Measurements from ENCODE around the gene SETBP1.

SETBP1 gene

GRCh38 chr18:44786688-44787087 lies 106.0 kb downstream of the SETBP1 start (continued):
- TF ChIP-seq, protein P1, sequence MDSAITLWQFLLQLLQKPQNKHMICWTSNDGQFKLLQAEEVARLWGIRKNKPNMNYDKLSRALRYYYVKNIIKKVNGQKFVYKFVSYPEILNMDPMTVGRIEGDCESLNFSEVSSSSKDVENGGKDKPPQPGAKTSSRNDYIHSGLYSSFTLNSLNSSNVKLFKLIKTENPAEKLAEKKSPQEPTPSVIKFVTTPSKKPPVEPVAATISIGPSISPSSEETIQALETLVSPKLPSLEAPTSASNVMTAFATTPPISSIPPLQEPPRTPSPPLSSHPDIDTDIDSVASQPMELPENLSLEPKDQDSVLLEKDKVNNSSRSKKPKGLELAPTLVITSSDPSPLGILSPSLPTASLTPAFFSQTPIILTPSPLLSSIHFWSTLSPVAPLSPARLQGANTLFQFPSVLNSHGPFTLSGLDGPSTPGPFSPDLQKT (IDR thresholded peaks at IDR 0.05; ENCODE audit: borderline replicate concordance, low read depth, low read length) = no peak
- TF ChIP-seq ZBTB17 (tag by site-specific recombination; IDR thresholded peaks at IDR 0.05) (no peak), ZNF555 (tag by site-specific recombination; conservative IDR thresholded peaks at IDR 0.05) (no peak), WT1 (tag by site-specific recombination; IDR thresholded peaks at IDR 0.05) (no peak)

- Histone ChIP-seq H3K4me3 (ENCODE audit: low read depth, low read length) (no peak overlapping the region), H3K9me3 (ENCODE audit: control insufficient read depth, insufficient read depth, low read depth, low read length) (no peaks in the 10 kb centered on the region), H3K27ac (ENCODE audit: extremely low read depth, low read depth, low read length) (no peak overlapping the region), H3K4me1 (ENCODE audit: control insufficient read depth, insufficient read depth, low read length) (peaks cover 29% of the 10 kb centered on the region), H3K36me3 (ENCODE audit: control insufficient read depth in 2 of 2, insufficient read depth in 1 of 2, low read length in 2 of 2) (no peaks in the 10 kb centered on the region)
- POLR2A ChIA-PET = no interaction called here
- CTCF ChIA-PET = interaction anchor here (1.1 kb wide), 1 partner anchor 107 kb away, joined by 3 read pairs; no protein-coding TSS in a partner anchor
- TF ChIP-seq ZNF664 (tag by site-specific recombination; IDR thresholded peaks at IDR 0.05) = peak; percentile 62; the same call in 1 of the 2 replicates
- TF ChIP-seq ZNF610 (tag by site-specific recombination; IDR thresholded peaks at IDR 0.05; ENCODE audit: borderline replicate concordance) = no peak
Measured at GRCh38 chr18:44788334-44788733, 107.6 kb downstream of the SETBP1 start.

GRCh38 chr18:44789710-44790109 lies 109.0 kb downstream of the SETBP1 start:
- Histone ChIP-seq H3K36me3 (ENCODE audit: control insufficient read depth in 2 of 2, insufficient read depth in 1 of 2, low read length in 2 of 2) (no peaks in the 10 kb centered on the region), H3K4me1 (ENCODE audit: control insufficient read depth, insufficient read depth, low read length) (peaks cover 29% of the 10 kb centered on the region), H3K27ac (ENCODE audit: extremely low read depth, low read depth, low read length) (peak overlapping the region; percentile 43), H3K9me3 (ENCODE audit: control insufficient read depth, insufficient read depth, low read depth, low read length) (no peaks in the 10 kb centered on the region), H3K4me3 (ENCODE audit: low read depth, low read length) (no peak overlapping the region)
- POLR2A ChIA-PET = interaction anchor here (1.7 kb wide), 1 partner anchor 110 kb away, joined by 12 read pairs; the partner anchor contains the start of gene SETBP1
- CTCF ChIA-PET = no interaction called here
- TF ChIP-seq ZNF214 (tag by site-specific recombination; IDR thresholded peaks at IDR 0.05; ENCODE audit: borderline replicate concordance) = no peak
- TF ChIP-seq KLF10 (tag by site-specific recombination; IDR thresholded peaks at IDR 0.05) = peak; percentile 58; the same call in 1 of the 2 replicates
- TF ChIP-seq ZNF394 (tag by site-specific recombination; IDR thresholded peaks at IDR 0.05; ENCODE audit: borderline replicate concordance) = no peak
- no peak for TF ChIP-seq ZNF280D (tag by site-specific recombination; IDR thresholded peaks at IDR 0.05)
- TF ChIP-seq ZNF112 (tag by site-specific recombination; IDR thresholded peaks at IDR 0.05) = no peak
- TF ChIP-seq ZNF629 (tag by site-specific recombination; IDR thresholded peaks at IDR 0.05) = peak; percentile 91
- TF ChIP-seq ZNF600 (tag by site-specific recombination; IDR thresholded peaks at IDR 0.05) = no peak
- TF ChIP-seq ZNF626 (tag by site-specific recombination; IDR thresholded peaks at IDR 0.05) = no peak
- TF ChIP-seq REPIN1 (tag by site-specific recombination; IDR thresholded peaks at IDR 0.05; ENCODE audit: low read depth) = no peak
- TF ChIP-seq ZNF302 (tag by site-specific recombination; IDR thresholded peaks at IDR 0.05; ENCODE audit: low read depth) = no peak
- no peak for TF ChIP-seq ZNF701 (tag by site-specific recombination; IDR thresholded peaks at IDR 0.05)
- TF ChIP-seq PRDM4 (tag by site-specific recombination; IDR thresholded peaks at IDR 0.05) = peak; percentile 58
- no peak for TF ChIP-seq ZNF830 (tag by site-specific recombination; IDR thresholded peaks at IDR 0.05; ENCODE audit: low read depth)
- TF ChIP-seq ZNF10 (tag by site-specific recombination; IDR thresholded peaks at IDR 0.05) = no peak
- TF ChIP-seq ZNF639 (tag by site-specific recombination; IDR thresholded peaks at IDR 0.05) = no peak
